GM21825 (cell line): Measurements from ENCODE around the gene NDUFS6.
A peak's percentile ranks its signal among the peaks of the same experiment; 100 is the strongest.

Experiments used
- ATAC-seq: cut with Tn5 transposase; IDR thresholded peaks from one replicate; pipeline ENCODE4 v1.9.1; 2021; ENCODE audit warnings: mild to moderate bottlenecking, moderate library complexity; ENCODE audit not compliant: unreplicated experiment

The NDUFS6 gene

DNA sequence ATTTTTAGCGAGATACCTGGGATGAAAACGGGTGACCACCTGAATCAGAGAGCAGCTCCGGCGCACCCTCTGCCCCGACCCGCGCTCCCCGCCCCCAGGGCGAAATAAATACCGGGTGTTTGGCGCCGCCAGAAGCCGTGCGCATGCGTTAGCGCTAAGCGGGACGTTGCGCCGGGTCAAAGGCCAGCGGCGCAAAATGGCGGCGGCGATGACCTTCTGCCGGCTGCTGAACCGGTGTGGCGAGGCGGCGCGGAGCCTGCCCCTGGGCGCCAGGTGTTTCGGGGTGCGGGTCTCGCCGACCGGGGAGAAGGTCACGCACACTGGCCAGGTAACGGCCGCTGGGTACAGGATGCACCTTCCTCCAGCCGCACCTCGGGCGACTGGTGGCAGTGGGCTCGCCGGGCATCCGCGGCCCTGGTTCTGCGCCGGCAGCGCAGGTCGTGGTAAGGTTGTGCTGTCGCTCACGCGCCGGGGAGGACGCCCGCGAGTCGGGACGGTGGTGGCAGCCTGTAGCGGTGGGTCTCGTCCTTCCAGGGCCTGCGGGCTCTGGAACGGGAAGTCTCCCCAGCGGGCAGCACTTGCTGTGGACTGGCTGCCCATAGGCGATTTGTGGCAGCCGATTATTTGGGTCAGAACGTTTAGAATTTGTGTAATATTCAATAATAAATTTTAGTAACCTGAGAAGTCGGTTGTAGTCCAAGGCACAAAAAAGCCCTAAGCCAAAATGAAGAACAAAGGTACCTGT, at the start of gene NDUFS6:
Gene NDUFS6 (plus strand): TSS at position 186 of the 745 bp plus-strand sequence. CDS start 11 bp downstream, at position 197.
- peak; percentile 44 for ATAC-seq

DNA sequence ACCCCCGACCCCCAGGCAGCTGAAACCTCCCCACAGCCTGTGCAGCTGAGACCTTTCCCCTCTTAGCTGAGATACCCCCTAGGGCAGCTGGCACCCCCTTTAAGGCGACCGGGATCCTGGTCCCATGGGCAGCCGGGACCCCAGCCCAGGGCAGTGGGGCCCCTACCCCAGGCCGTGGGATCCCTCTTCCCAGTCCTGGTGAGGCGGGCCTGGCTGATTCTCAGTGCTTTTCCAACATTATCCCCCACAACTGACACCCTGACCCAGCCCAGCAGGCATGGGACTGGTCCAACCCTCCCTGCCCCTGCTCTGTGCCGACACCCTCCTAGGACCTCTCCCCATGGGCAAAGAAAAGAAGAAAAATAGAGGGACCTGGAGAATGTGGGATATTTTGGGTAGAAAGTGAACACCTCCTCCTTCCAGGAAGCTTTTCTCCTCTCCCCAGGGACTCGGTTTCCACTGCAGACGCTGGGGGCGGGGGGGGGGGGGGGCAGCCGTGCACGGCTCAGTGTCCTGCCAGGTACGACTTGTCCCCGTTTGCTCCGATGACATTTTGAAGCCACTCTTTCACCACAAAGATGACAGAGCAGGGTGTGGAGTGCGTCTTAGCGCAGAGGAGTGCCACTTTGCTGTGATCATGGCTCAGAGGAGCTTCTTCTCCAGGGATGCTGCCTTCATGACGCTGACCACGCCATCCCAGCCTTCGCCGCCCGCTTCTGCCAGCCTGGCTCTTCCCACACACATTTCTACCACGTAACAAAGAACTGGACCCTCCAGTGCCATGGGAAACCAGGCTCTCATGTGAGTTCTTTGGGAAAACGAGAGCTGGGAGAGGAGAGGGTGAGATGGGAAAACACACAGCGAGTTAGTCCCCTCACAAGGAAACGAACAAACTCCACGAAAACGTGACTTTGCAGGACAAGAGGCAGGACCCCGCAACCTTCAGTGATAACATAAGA, 49.1 kb upstream of the NDUFS6 start:
- ATAC-seq, result no peak

DNA sequence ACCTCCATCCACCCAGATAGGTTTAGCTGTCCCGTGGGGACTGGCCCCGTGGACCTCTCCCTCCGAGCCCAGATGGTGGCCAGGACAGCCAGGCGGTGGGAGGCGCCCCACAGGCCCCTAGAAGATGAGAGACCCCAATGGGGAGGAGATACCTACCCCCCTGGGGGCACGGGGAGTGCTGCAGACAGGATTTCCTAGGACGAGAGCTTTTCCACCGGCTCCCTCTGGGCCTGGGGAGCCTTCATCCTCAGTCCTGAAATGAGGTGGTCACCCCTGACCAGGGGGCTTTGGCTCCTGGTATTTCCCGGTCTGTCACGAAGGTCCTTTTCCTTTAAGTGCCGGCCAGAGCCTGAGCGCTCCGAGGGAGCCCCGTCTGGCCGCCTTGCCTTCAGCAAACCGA, 48.3 kb upstream of the NDUFS6 start:
- no peak for ATAC-seq

DNA sequence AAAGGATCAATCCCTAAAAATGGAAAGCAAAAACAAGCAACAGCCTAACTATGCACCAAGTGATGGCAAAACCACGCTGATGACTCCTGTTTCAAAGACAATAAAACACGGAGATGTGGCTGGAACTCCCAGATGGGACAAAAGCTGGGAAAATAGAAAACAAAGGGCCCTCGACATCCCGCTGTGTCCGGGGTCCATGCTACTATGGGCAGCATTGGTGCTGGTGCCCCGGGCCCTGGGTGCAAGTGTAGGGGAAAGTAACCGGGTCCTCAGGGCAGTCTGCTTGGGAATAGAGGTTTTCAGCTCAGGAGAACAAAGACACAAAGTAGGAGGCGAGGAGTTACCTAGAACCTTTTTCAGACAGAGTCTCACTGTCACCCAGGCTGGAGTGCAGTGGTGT, 47.7 kb upstream of the NDUFS6 start:
- no peak for ATAC-seq

DNA sequence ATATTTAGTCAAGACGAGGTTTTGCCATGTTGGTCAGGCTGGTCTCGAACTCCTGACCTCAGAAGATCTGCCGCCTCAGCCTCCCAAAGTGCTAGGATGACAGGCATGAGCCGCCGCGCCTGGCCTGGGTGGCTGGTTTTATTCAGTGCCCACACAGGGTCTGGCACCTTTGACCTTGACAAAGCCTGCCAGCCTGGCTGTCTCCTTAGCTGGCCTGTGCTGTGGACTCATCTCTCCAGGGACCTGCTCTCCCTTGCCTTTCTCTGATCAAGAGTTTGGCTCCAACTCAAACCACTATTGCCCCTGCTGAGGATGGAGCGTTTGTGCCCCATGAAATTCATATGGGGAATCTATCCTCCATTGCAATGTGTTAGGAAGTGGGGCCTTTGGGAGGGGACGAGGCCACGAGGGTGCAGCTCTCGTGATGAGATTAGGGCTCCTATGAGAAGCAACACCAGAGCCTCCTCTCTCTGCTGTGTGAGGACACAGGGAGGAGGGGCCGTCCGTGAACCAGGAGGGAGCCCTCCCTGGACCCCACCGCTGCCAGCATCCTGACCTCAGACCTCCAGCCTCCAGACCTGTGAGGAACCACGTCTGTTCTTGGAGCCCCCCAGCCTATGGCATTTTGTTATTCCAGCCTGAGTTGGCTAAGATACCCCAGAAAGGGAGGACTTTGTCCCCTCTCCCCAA, 46.5 kb upstream of the NDUFS6 start:
- no peak for ATAC-seq

DNA sequence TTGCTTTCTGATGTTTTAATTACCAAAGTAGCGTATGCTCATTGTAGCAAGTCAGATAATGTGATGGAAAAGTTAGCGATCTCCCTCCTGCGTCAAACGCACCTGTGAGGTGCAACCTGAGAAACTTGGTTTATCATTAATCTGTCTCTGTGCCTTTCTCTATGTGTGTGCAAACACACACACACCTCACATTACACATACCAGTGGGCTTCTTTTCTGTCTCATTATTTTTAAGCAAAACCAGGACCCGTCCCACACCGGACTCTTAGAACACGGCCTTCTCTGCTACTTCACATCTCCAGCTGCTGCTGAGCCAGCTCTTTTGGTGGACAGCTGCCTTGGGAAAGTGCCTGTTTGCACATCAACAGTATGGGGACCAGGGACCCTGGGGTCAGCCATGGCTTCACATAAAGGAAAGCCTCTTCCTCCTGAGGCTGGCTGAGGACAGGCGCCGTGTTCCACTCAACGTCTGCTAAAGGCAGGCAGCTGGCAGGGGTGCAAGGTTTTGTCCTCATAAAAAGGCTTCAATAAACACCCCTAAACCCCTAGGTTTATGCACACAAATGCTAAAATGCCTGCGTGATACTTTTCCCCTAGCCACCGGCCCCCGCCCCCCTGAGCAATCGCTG, 45.8 kb upstream of the NDUFS6 start:
- no peak for ATAC-seq

DNA sequence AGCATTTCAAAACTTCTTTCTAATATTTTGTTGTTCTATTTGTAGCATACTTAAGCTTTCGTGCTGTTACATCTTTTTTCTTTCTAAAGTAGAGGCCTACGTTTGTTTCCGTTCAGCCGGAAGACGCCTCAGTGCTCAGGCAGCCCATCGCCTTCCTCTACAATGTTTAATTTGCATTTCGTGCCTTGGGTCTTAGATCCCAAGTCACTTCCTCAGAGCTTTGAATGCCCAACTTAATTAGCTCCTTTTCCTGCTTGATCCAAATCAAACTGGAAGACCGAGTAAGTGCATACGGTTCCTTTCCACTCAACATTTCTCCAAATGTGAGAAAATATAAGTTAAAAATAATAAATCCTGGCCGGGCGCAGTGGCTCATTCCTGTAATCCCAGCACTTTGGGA, 44.7 kb upstream of the NDUFS6 start:
- ATAC-seq, result no peak

DNA sequence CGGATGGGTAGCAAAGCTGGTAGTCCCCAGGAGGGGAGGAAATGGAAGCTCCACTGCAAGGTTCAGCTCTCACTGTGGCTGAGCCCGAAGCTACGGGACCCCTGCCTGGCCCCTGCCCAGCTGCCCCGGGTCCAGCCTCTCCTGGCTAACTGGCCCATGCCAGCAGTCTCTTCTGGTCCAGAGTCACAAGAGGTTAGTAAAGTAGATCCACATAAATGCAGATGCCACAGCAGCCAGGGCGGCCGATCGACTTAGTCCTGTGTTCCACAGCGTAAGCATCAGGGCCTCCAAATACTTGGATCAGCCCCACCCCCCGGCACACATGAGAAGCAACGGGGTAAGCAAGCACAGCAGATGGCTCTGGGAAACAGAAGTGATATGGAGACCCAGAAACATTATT, 43.7 kb upstream of the NDUFS6 start:
- ATAC-seq, result no peak

DNA sequence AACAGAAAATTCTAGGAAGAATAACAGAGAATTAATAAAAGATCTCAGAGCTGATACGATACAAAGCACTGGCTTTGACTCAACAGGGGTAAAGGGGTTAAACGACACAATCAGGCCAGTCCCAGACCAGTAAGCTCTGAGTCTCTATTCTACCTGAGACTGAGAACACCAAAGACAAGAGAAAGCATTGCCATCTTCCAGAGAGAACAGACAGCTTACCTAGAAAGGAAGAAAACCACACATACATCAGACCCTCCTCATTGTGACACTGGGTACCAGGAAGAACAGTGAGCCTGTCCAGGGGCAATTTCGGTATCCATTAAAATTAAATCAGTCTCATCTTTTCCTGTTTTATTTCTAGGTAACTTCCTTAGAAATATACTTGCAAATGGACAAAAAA, 42.6 kb upstream of the NDUFS6 start:
- ATAC-seq, result no peak

DNA sequence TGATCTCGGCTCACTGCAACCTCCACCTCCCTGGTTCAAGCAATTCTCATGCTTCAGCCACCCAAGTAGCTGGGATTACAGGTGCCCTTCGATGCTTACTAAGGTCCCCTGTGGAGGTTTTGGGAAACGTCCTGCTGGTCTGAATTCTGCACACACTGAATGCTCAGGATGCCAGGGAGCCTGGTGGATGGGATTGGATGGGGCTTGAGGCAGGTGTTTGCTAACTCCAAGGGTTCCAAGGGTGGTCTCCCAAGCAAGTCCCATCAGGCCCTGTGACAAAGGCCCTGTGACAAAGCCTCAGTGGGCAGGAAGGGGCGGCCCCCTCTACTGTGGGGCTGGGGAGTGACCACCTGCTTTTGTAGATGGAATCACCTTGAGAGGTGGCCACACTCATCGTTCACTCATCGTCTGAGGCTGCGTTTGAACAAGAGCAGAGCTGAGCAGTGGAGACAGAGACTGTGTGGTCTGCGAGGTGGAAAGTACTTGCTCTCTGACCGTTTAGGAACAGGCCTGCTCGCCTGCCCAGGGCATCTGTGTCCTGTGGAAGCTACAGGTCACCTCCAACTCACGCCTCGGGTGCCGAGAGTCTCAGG, 41.7 kb upstream of the NDUFS6 start:
- no peak for ATAC-seq

DNA sequence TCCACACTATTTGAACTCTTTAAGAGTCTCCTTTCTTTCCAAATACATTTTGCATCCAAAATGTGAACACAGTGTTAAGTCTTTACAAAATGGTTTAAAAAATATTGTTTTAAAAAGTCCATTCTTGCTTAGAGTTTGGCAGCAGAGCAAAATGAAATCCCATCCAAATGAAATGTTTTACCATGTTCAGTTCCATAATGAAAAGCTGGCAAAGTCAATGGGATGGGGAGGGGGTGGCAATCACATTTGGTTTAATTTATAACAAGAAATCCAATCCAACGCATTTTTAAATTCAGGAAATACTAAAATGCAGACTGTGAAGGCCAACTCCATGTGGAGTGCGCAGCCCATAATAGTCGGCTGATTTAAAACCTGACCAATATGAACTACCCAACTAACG, 41.0 kb upstream of the NDUFS6 start:
- no peak for ATAC-seq

DNA sequence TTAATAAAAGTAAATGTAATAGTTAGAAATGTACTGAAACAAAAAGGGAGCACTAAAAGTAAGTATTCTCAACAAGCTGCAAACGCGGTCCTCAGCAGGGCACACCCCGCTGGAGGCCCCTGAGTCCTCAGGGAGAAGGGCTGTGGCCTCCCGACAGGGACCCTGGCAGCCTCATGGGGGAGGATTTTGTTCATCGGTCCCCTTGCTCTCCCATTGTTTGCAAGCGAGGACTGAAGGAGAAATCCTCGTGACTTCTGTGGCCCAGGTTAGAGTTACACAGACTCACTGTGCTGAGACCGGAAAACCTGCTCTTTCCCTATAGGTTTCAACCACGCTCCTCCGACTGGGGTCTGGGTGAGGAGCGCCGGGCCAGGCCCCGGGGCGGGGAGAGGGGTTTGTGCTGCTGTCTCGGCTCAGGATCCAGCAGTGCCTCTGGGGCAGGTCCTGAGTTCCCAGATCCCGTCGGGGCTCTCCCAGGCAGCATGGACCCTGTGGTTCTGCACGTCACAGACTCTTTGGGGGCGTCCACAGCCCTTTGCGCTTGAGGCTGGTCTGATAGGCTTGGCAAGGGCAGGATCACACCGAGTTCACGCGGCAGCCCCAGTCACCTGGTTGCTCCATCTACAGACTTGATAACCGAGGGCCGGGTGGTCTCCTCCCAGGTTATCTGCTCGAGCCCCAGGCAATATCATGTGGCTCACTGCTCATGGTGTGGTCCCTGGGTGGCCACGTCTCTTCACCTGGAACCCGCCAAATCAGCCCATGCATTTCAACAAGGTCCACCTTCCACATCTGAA, 40.4 kb upstream of the NDUFS6 start:
- no peak for ATAC-seq

DNA sequence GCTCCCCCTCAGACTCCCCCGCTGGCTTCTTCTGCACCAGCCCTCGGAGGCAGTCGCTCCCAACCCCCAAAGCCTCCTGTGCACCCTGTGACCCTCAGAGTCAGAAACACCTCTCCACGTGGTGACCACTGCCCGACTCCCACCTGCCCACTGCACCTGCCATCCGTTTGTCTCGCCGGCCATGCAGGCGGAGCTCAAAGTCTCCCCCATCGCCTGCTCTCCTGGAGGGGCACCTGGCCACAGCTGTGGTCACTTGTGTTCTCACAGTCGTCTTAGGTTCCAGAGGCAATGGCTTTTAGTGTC, 39.8 kb upstream of the NDUFS6 start:
- ATAC-seq, result no peak

DNA sequence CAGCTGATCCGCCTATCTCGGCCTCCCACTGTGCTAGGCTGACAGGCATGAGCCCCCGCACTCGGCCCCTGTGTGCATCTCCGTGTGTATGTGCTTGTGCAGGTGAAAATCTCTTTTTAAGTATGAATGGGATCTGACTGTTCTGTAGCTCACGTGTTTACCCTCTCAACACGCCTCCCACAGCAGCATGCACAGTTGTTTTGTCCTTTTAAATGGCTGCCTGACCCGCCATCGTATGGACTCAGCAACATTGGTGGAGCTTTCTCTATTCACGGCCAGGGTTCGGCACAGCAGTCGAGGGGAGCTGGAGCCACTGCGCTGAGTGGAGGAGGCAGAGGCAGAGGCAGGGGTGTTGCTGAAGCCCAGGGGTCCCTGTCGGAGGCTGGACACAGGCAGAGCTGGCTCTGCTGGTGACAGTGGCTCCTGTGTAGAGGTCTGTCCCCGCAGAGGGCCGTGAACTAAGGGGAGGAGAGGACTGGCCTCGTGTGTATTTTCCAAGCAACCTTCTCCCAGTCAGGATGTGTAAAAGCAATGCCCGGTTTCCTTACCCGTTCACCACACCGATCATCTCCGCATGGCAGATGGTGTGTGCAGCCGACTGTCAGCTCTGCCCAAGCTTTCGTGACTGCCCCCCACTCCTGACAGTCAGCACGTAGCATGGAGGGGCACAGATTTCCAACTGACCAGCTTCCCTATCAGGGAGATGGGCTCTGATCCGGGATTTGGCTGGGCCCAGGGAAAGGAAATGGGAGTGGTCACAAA, 38.9 kb upstream of the NDUFS6 start:
- ATAC-seq, result no peak

DNA sequence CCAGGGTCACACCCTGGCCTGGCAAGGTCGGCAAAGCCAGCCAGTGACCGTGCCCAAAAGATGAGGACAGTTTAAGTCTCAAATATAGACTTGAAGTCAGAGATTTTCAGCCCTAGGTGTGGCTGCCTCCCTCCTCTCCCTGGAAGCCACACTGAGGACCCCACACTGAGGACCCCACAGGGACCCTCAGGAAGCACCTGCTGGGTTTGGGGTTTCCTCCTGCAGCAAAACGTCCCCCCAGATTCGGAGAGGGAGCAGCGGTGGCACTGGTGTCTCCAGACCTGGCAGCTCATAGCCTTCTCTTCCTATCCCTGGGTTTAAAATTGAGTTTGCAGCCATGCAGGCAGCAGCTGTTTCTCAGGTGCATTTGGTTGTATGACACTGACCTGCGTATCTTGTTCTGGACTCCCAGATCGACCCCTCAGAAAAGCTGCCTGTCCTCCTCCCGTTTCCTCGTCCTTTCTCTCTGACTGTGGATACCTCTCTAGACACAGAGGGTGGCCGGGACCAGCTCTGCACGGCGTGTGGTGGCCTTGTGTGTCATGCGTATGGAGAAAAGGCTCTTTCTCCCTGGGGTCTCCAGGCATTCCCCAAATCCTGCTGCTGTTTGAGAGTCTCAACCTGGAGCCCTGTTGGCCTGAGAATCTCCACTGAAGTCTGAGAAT, 38.2 kb upstream of the NDUFS6 start:
- no peak for ATAC-seq

DNA sequence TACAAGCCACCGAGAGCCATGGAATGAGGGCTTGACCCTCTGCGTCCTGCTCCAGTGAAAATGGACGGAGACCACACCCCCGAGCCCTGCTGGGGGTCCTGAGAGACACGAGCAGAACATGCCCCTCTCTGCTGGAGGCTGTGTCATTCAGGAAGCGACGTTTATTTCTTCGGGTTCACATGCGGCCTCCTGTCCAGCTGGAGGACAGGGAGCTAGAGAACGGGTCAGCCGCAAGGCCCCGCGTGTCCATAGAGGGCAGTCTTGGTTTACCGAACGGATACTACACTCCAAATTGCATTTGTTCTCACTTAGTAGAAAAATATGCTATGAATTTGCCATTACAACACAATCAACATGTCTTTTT, 37.7 kb upstream of the NDUFS6 start:
- ATAC-seq, result no peak

DNA sequence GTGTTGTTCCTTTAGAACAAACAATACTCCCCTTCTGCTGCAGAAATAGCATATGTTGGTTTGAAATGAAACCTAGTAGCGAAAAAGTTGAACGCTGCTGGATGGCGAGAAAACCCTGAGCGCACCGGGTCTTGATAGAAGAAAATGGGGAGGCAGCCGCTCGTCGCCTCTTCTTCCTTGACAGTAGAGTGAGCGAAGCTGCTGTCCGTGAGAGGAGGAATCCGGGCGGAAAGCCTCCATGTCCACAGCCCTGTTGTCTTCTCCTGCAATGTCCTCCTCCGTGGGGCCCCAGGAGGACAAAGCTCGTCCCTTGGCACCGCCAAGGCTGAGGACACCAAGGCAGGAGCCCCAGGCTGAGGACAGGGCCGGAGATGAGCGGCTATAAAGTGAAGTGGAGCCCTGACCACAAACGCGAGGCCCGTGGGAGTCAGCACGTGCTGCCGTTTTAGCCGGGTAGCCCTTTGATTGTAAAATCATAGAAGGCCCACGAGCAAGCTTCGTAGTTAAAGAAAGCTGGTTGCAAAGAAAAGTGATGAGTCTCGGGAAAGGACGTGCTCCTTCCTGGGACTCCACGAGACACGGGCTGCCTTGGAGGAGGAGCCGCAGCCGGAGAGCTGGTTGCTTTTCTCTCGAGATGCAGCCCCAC, 37.1 kb upstream of the NDUFS6 start:
- ATAC-seq, result no peak

DNA sequence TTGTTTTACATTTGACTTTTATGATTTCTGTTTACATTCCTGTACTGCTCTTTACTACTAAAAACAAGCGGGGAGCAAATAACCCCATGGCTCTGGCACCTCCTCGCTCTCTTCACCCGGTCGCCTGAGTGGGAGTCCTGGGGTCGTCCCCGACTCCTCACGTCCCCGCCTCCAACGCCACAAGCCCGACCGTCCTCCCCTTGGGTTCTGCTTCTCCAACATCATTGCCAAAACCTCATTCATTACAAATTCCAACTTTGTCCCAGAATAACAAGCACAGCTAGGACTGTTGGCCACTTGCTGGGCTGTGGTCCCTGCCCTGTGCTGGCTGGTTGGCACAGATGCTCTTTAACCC, 36.6 kb upstream of the NDUFS6 start:
- ATAC-seq, result no peak
